Measurements from ENCODE around the gene MAST3.

MAST3 gene

GRCh38 chr19:18097217-18097992 is at the start of gene MAST3:
MAST3 (plus strand) TSS chr19:18097778; CDS start chr19:18097793, 15 bp downstream.
- DNase-seq, result peak; percentile 97

DNA sequence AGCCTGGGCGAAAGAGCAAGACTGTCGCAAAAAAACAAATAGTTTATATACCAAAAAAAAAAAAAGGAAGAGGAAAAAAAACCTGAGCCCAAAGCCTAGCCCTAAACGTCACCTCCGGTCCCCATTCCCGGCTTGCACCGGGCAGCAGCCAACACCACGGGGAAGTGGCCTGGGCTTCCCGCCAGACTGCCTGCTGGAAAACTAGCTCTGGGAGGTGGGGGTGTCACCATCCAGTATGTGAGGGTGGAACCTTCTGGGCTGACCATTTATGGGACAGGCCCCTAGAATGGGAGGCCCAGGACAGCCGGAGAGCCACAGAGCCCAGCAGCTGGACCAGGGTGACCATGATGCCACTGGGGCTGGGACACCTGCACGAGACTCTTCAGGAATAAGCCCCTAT is 48.2 kb upstream of the MAST3 start:
- DNase-seq, result no peak

DNA sequence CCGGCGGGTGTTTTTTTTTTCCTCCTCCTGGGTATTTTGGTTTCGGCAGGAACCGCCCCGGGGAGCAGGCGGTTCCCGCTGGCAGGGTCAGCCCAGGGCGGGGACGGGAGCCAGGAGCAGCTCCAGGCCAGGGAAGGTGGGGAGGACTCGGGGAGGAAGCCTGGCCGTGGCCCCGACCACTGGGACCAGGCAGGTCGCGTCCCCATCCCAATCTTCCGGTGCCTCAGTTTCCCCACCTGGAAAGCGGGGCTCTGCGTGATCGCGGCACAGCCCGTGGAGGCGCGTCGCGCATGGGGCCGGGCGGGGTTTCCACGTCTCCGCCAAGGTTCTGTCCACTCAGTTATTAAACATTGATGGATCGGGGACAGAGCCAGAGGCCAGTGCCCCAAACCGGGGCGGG is 45.7 kb upstream of the MAST3 start:
- no peak for DNase-seq

GRCh38 chr19:18053576-18054219 is 43.9 kb upstream of the MAST3 start:
- no peak for DNase-seq

DNA sequence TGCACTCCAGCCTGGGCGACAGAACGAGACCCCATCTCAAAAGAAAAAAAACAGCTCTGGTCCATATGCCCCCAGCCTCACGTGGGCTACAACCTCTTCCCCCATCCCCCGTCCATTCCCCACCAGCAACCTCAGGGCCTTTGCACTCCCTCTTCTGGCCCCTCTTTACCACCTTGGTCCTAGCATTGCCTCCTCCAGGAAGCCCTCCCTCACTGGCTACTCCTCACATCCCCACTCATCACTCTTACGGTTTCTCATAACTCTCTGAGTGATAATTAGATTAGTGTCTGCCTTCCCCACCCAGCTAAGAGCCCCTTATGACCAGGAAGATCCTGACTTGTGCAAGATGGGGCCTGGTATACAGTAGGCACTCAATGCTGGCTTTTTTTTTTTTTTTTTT is 41.6 kb upstream of the MAST3 start:
- DNase-seq, result no peak

- DNase-seq, result no peak
Measured at GRCh38 chr19:18057557-18057956, 40.0 kb upstream of the MAST3 start.

- DNase-seq, result peak; percentile 92
Measured at GRCh38 chr19:18058208-18059009, 39.2 kb upstream of the MAST3 start.

DNA sequence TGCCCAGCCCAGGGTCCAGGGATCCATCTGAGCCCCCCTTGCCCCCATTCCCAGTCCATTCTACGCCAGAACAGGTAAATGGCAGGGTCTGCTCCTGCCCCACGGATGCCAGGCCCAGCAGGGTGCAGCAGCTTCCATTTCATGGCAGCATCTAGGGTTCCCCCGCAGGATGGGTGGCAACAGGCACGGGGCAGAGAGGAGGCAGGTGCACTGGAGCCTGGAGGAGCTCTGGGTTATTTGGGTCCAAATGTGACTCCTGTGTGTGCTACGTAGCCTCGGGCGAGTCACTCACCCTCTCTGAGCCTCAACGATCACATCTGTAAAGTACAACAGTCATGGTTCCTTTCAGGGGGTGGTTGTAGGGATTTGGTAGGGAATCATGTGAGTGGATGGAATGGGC is 38.3 kb upstream of the MAST3 start:
- DNase-seq, result no peak

DNA sequence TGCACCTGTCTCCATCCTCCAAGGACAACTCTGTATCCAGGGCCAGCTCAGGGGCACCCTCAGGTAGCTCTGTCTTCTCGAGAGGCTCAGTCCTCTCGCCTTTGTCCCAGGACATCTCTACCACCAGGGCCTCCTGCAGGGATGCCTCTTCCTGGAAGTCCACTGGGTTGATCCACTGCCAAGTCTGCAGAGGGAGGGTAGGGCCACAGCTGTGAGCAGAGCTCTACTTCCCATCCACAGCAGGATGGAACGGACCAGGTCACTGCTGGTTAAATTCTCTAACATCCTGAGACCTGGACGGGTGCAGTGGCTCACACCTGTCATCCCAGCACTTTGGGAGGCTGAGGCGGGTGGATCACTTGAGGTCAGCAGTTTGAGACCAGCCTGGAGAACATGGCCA is 37.7 kb upstream of the MAST3 start:
- DNase-seq, result no peak

GRCh38 chr19:18060472-18060871 is 37.1 kb upstream of the MAST3 start:
- DNase-seq, result no peak

DNA sequence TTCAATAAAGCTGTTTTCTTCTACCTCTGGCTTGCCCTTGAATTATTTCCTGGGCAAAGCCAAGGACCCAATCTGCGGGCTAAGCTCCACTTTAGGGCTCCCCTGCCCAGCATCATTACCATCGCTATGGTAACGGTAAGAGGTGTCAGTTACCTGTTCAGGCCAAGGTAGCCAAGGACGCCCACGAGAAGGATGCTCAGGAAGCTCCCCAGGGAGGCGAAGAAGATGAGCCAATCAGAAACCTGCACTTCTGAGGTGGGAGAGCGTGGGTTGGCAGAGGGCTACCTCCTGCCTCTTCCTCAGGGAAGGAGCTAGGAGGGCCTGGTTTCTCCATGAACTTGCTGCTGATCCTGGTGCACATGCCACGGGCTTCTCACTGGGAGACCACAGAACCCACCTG is 35.5 kb upstream of the MAST3 start:
- DNase-seq, result no peak

DNA sequence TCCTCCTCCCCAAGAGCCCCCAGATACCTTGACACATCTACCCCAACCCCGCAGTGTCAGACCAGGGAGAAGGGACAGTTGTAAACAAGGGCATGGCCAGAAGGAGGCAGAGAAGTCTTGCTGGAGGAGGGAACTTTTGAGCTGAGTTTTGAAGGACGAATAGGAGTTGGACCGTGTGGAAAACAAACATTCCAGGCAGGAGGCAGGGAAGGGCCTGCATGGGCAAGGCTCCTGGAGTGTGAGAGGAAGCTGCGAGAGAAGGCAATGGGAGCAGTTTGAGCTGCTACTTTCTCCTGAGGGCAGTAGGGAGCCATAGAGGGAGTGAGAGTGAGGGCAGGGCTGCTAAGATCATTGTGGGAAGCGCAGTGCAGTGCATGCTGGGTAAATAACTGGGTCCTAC is 34.1 kb upstream of the MAST3 start:
- peak; percentile 73 for DNase-seq

DNA sequence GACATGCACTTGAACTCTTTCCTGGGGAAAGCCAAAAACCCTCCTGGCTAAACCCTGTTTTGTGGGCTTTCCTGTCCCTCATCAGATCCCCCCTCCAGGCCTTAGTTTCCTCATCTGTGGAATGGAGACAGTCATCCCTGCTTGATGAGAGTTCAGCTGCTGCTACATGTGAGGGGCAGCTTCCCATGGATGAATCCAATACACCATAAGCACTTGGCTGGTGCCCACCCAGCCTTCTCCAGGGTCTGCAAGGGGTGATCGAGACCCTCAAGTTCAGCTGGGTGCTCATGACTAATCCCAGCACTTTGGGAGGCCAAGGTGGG is 32.4 kb upstream of the MAST3 start:
- no peak for DNase-seq

GRCh38 chr19:18068395-18068794 is 29.2 kb upstream of the MAST3 start:
- DNase-seq, result no peak

GRCh38 chr19:18069383-18069782 is 28.2 kb upstream of the MAST3 start:
- no peak for DNase-seq

- no peak for DNase-seq
Measured at GRCh38 chr19:18070181-18070580, 27.4 kb upstream of the MAST3 start.

DNA sequence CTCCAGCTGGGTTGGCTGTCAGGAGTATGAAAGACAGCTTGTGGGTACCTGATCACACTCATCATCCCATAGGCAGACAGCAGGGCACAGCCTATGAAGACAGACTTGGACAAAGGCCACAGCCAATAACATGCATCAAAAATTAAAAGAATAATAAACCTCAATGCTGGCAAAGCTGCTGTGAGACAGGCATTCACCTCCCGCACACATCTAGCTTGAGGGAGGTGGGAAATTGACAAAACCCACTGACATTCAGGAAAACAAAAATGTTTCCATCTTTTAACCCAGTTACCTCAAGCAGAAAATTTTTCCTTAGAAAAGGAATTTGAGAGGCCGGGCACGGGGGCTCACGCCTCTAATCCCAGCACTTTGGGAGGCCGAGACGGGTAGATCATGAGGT is 25.2 kb upstream of the MAST3 start:
- DNase-seq, result no peak

DNA sequence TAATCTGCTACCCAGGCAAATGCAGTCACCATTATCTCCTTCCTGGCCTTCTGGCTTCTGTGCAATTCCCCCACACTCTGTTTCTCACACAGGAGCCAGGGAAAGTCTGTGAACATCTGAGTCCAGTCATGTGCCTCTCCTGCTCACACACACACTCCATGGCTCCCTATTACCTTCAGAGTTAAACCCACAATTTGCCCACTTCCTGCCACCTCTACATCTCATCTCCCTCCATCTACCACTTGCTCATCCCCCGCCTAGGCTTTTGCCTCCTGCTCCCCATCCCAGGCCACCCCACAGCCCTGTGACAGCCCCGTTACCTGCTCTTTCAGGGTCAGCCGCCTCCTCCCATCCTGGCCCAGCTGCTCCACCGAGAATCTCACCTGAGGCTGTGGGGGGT is 24.4 kb upstream of the MAST3 start:
- no peak for DNase-seq

GRCh38 chr19:18074192-18074591 is 23.4 kb upstream of the MAST3 start:
- no peak for DNase-seq

- no peak for DNase-seq
Measured at GRCh38 chr19:18083929-18084684, 13.5 kb upstream of the MAST3 start.

DNA sequence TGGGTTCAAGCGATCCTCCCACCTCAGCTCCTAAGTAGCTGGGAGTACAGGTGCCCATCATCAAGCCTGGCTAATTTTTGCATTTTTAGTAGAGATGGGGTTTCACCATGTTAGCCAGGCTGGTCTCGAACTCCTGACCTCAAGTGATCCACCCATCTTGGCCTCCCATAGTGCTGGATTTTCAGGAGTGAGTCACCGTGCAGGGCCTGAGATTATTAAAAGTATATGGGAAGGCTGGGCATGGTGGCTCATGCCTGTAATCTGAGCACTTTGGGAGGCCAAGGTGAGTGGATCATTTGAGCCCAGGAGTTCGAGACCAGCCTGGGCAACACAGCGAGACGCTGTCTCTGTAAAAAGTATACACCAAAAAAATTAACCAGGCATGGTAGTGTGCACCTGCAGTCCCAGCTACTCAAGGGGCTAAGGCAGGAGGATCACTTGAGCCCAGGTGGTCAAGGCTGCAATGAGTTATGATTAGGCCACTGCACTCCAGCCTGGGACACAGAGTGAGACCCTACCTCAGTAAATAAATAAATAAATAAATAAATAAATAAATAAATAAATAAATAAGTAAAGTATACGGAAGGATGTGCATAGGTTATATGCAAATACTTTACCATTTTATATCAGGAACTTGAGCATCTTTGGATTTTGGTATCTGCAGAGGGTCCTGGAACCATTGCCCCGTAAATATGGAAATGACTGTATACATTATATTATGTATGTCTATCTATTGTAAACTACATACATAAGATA is 11.7 kb upstream of the MAST3 start:
- no peak for DNase-seq

- peak; percentile 84 for DNase-seq
Measured at GRCh38 chr19:18086590-18087138, 10.9 kb upstream of the MAST3 start, which contains the start of gene IL12RB1. IL12RB1 (minus strand) TSS chr19:18086934; CDS start chr19:18086823, 111 bp downstream.
